ENCODE data around the gene NELFE.
"Not testable (repeated sequence)": the region's sequence is repeated elsewhere in the genome, so short reads cannot be mapped to it uniquely, and the experiment has no call there.

NELFE gene

GRCh38 chr6:31940256-31940664 lies 18.5 kb downstream of the NELFE start:
- no peak for TF ChIP-seq CTCF (IDR thresholded peaks at IDR 0.05; ENCODE audit: low read depth, low read length)
- no peak overlapping the region for H3K4me3 ChIP-seq (replicated peaks in 1 of 2; ENCODE audit: low read depth in 2 of 2, low read length in 2 of 2)
- peak in 1 of 2 donors; percentile 27 for DNase-seq (ENCODE audit: low read depth in 2 of 2)

- TF ChIP-seq CTCF (IDR thresholded peaks at IDR 0.05; ENCODE audit: low read depth, low read length): no peak
Measured at GRCh38 chr6:31935823-31936222, 22.9 kb downstream of the NELFE start.

GRCh38 chr6:31935021-31935420 lies 23.8 kb downstream of the NELFE start:
- DNase-seq (ENCODE audit: low read depth in 2 of 2): no peak
- no peak for TF ChIP-seq CTCF (IDR thresholded peaks at IDR 0.05; ENCODE audit: low read depth, low read length)
- H3K4me3 ChIP-seq (replicated peaks in 1 of 2; ENCODE audit: low read depth in 2 of 2, low read length in 2 of 2): no peak overlapping the region

More at GRCh38 chr6:31935823-31936222, 22.9 kb downstream of the NELFE start:
- H3K4me3 ChIP-seq (replicated peaks in 1 of 2; ENCODE audit: low read depth in 2 of 2, low read length in 2 of 2): no peak overlapping the region
- no peak for DNase-seq (ENCODE audit: low read depth in 2 of 2)

- no peak for TF ChIP-seq CTCF (IDR thresholded peaks at IDR 0.05; ENCODE audit: low read depth, low read length)
- no peak for DNase-seq (ENCODE audit: low read depth in 2 of 2)
- no peak overlapping the region for H3K4me3 ChIP-seq (replicated peaks in 1 of 2; ENCODE audit: low read depth in 2 of 2, low read length in 2 of 2)
Measured at GRCh38 chr6:31933537-31933936, 25.2 kb downstream of the NELFE start.

- DNase-seq (ENCODE audit: low read depth in 2 of 2); H3K4me3 ChIP-seq (replicated peaks in 1 of 2; ENCODE audit: low read depth in 2 of 2, low read length in 2 of 2): not testable (repeated sequence)
Measured at GRCh38 chr6:31932137-31932536, 26.6 kb downstream of the NELFE start.

GRCh38 chr6:31930962-31931361 lies 27.8 kb downstream of the NELFE start:
- no peak overlapping the region for H3K4me3 ChIP-seq (replicated peaks in 1 of 2; ENCODE audit: low read depth in 2 of 2, low read length in 2 of 2)
- no peak for TF ChIP-seq CTCF (IDR thresholded peaks at IDR 0.05; ENCODE audit: low read depth, low read length)
- no peak for DNase-seq (ENCODE audit: low read depth in 2 of 2)

- TF ChIP-seq CTCF (IDR thresholded peaks at IDR 0.05; ENCODE audit: low read depth, low read length): no peak
- no peak for DNase-seq (ENCODE audit: low read depth in 2 of 2)
Measured at GRCh38 chr6:31928672-31928939, 30.2 kb downstream of the NELFE start.

More at GRCh38 chr6:31928672-31928939, 30.2 kb downstream of the NELFE start:
- no peak overlapping the region for H3K4me3 ChIP-seq (replicated peaks in 1 of 2; ENCODE audit: low read depth in 2 of 2, low read length in 2 of 2)

Measured in cardiac fibroblast (primary cell).